HG03460 (cell line): Measurements from ENCODE around the gene SMYD3.
"Not testable (repeated sequence)": the region's sequence is repeated elsewhere in the genome, so short reads cannot be mapped to it uniquely, and the experiment has no call there.

Source experiments
- ATAC-seq: cut with Tn5 transposase; IDR thresholded peaks from one replicate; pipeline ENCODE4 v1.9.1; 2021; ENCODE audit not compliant: unreplicated experiment

Gene SMYD3

GRCh38 chr1:246040200-246040890 lies 466.7 kb downstream of the SMYD3 start:
- no peak for ATAC-seq

GRCh38 chr1:246039584-246039983 lies 467.5 kb downstream of the SMYD3 start:
- ATAC-seq, result no peak

GRCh38 chr1:246037832-246038231 lies 469.2 kb downstream of the SMYD3 start:
- no peak for ATAC-seq

- ATAC-seq, result no peak
These were observed 470.9 kb downstream of the SMYD3 start for GRCh38 chr1:246036175-246036574.

- ATAC-seq, result no peak
These were observed 472.0 kb downstream of the SMYD3 start for GRCh38 chr1:246035060-246035541.

GRCh38 chr1:246034630-246035029 lies 472.4 kb downstream of the SMYD3 start:
- no peak for ATAC-seq

GRCh38 chr1:246032984-246033383 lies 474.1 kb downstream of the SMYD3 start:
- ATAC-seq, result no peak

GRCh38 chr1:246032031-246032551 lies 475.0 kb downstream of the SMYD3 start:
- no peak for ATAC-seq

GRCh38 chr1:246029616-246030015 lies 477.5 kb downstream of the SMYD3 start:
- no peak for ATAC-seq

- ATAC-seq, result not testable (repeated sequence)
These were observed 483.0 kb downstream of the SMYD3 start for GRCh38 chr1:246024118-246024517.

- ATAC-seq, result no peak
These were observed 486.7 kb downstream of the SMYD3 start for GRCh38 chr1:246020211-246020954.

- ATAC-seq, result no peak
These were observed 488.9 kb downstream of the SMYD3 start for GRCh38 chr1:246018146-246018545.

- ATAC-seq, result no peak
These were observed 494.7 kb downstream of the SMYD3 start for GRCh38 chr1:246012341-246012740.

- ATAC-seq, result no peak
These were observed 496.7 kb downstream of the SMYD3 start for GRCh38 chr1:246010386-246010785.

GRCh38 chr1:246008363-246008831 lies 498.7 kb downstream of the SMYD3 start:
- no peak for ATAC-seq

- ATAC-seq, result no peak
These were observed 502.0 kb downstream of the SMYD3 start for GRCh38 chr1:246005067-246005466.

GRCh38 chr1:246004301-246004700 lies 502.8 kb downstream of the SMYD3 start:
- ATAC-seq, result no peak

- no peak for ATAC-seq
These were observed 503.7 kb downstream of the SMYD3 start for GRCh38 chr1:246003442-246003730.

- ATAC-seq, result peak; percentile 67
These were observed 504.2 kb downstream of the SMYD3 start for GRCh38 chr1:246002725-246003441.

GRCh38 chr1:246001837-246002230 lies 505.2 kb downstream of the SMYD3 start:
- ATAC-seq, result no peak

- ATAC-seq, result no peak
These were observed 505.8 kb downstream of the SMYD3 start for GRCh38 chr1:246001142-246001836.
